ENCODE results near the gene ATXN3L.

Gene ATXN3L

GRCh38 chrX:13283950-13284546 is 35.8 kb downstream of the ATXN3L start:
- CTCF ChIA-PET = interaction anchor here (0.6 to 2.0 kb wide), 3 partner anchors 13 to 203 kb away, joined by 3 to 7 read pairs (median 5); no protein-coding TSS in a partner anchor
- Histone ChIP-seq H3K27ac (ENCODE audit: extremely low read depth, low read depth, low read length) (peak overlapping the region; percentile 4; the same call in 1 of the 2 replicates), H3K4me3 (ENCODE audit: low read depth, low read length) (no peak overlapping the region), H3K36me3 (ENCODE audit: control insufficient read depth in 2 of 2, insufficient read depth in 1 of 2, low read length in 2 of 2) (no peaks in the 10 kb centered on the region), H3K9me3 (ENCODE audit: control insufficient read depth, insufficient read depth, low read depth, low read length) (no peaks in the 10 kb centered on the region), H3K4me1 (ENCODE audit: control insufficient read depth, insufficient read depth, low read length) (peaks cover 5% of the 10 kb centered on the region; the same call in 1 of the 2 replicates)
- no peak for TF ChIP-seq ELK4 (IDR thresholded peaks at IDR 0.05; ENCODE audit: borderline replicate concordance, low read depth, low read length)
- no peak for TF ChIP-seq ZNF521 (tag by site-specific recombination; IDR thresholded peaks at IDR 0.05)
- TF ChIP-seq TRIM28 (IDR thresholded peaks at IDR 0.05; ENCODE audit: borderline replicate concordance, low read length) = peak; percentile 66; the same call in 1 of the 2 replicates
- TF ChIP-seq INSM2 (tag by site-specific recombination; IDR thresholded peaks at IDR 0.05) = no peak
- POLR2A ChIA-PET = no interaction called here

GRCh38 chrX:13283512-13283911 is 36.3 kb downstream of the ATXN3L start:
- POLR2A ChIA-PET = no interaction called here
- H3K9me3 ChIP-seq (ENCODE audit: control insufficient read depth, insufficient read depth, low read depth, low read length) = no peaks in the 10 kb centered on the region
- peak overlapping the region; percentile 4; the same call in 1 of the 2 replicates for H3K27ac ChIP-seq (ENCODE audit: extremely low read depth, low read depth, low read length)
- CTCF ChIA-PET = interaction anchor here (0.6 to 2.0 kb wide), 3 partner anchors 13 to 478 kb away, joined by 3 to 7 read pairs (median 5); no protein-coding TSS in a partner anchor
- no peak overlapping the region for H3K4me3 ChIP-seq (ENCODE audit: low read depth, low read length)
- TF ChIP-seq ZNF518A (tag by site-specific recombination; conservative IDR thresholded peaks at IDR 0.05; ENCODE audit: low read depth) (no peak), ZNF704 (tag by site-specific recombination; IDR thresholded peaks at IDR 0.05) (no peak), ZNF23 (tag by site-specific recombination; IDR thresholded peaks at IDR 0.05; ENCODE audit: borderline replicate concordance) (no peak), ZNF24 (tag by site-specific recombination; IDR thresholded peaks at IDR 0.05) (no peak), ZIC2 (tag by site-specific recombination; IDR thresholded peaks at IDR 0.05) (no peak), ZNF16 (tag by site-specific recombination; IDR thresholded peaks at IDR 0.05; ENCODE audit: low read depth) (no peak), ZNF707 (tag by site-specific recombination; IDR thresholded peaks at IDR 0.05) (no peak), ZNF571 (tag by site-specific recombination; IDR thresholded peaks at IDR 0.05) (no peak), ZNF140 (tag by site-specific recombination; IDR thresholded peaks at IDR 0.05) (no peak), YY2 (tag by site-specific recombination; IDR thresholded peaks at IDR 0.05) (no peak), ZNF37A (tag by site-specific recombination; IDR thresholded peaks at IDR 0.05) (no peak), TRIM28 (IDR thresholded peaks at IDR 0.05; ENCODE audit: borderline replicate concordance, low read length) (no peak), ZNF830 (tag by site-specific recombination; IDR thresholded peaks at IDR 0.05; ENCODE audit: low read depth) (no peak), ZXDB (tag by site-specific recombination; IDR thresholded peaks at IDR 0.05) (no peak), ZNF311 (tag by site-specific recombination; IDR thresholded peaks at IDR 0.05; ENCODE audit: borderline replicate concordance) (no peak), ZNF350 (tag by site-specific recombination; IDR thresholded peaks at IDR 0.05) (no peak), BCL11B (tag by site-specific recombination; IDR thresholded peaks at IDR 0.05; ENCODE audit: low read depth) (no peak)
- peaks cover 3% of the 10 kb centered on the region; the same call in 1 of the 2 replicates for H3K4me1 ChIP-seq (ENCODE audit: control insufficient read depth, insufficient read depth, low read length)
- H3K36me3 ChIP-seq (ENCODE audit: control insufficient read depth in 2 of 2, insufficient read depth in 1 of 2, low read length in 2 of 2) = no peaks in the 10 kb centered on the region

Data from HEK293 (cell line).